Thyroid gland (tissue), 4 donors: ENCODE data around the gene CFAP46. TPM values are rescaled to one million over a fixed set of nuclear protein-coding genes. Genes with fewer than 3 reads are reported as not detected.
"Not testable (repeated sequence)": the region's sequence is repeated elsewhere in the genome, so short reads cannot be mapped to it uniquely, and the experiment has no call there.

Source experiments
- DNase-seq, 2 donors: peaks; one replicate each; pipeline ENCODE4 v3.0.0-alpha.2; 2019
- H3K27ac ChIP-seq, 3 donors: fragments of 200-600 bp; sonication (generic); 1 replicate in 2 of 3; 2 replicates in 1 of 3; pipeline ENCODE4 v1.5.1; 2016 to 2019; ENCODE audit warnings: mild to moderate bottlenecking in 1 of 3, moderate library complexity in 1 of 3
- H3K27me3 ChIP-seq: fragments of 200-600 bp; sonication (generic); one replicate; pipeline ENCODE4 v1.5.1; 2019
- H3K36me3 ChIP-seq, 2 donors: fragments of 200-600 bp; sonication (generic); one replicate each; pipeline ENCODE4 v1.5.1; 2016 to 2019
- H3K4me1 ChIP-seq, 2 donors: fragments of 200-600 bp; sonication (generic); one replicate each; pipeline ENCODE4 v1.5.1; 2017 to 2019
- H3K4me3 ChIP-seq, 3 donors: fragments of 200-600 bp; sonication (generic); replicated peaks in 1 of 3; 1 replicate in 2 of 3; 2 replicates in 1 of 3; pipeline ENCODE4 v1.5.1; 2016; ENCODE audit warnings: mild to moderate bottlenecking in 1 of 3
- H3K9me3 ChIP-seq: fragments of 200-600 bp; sonication (generic); one replicate; pipeline ENCODE4 v1.5.1; 2017
- POLR2A ChIP-seq, 2 donors: fragments of 450-650 bp; IDR thresholded peaks; one replicate each; pipeline ENCODE4 v1.6.1; 2017; ENCODE audit warnings: antibody characterized with exemption in 2 of 2, mild to moderate bottlenecking in 2 of 2, moderate library complexity in 1 of 2
- WGBS, 2 donors: methylation state at CpG; one replicate each; pipeline ENCODE4 v1.1.5; 2017; 5-methylcytosine and 5-hydroxymethylcytosine counted together
- intact Hi-C: fragments of 100-400 bp; cut with DNase I; formaldehyde crosslinking; loops from one replicate; pipeline ENCODE4 v1.15.1; 2023
- total RNA-seq, 4 donors: library from RNA; depleted of rRNA; stranded (reverse); fragments of >200 nt; gene quantifications; one replicate each; pipeline ENCODE4 v1.2.3, GENCODE V29; 2016
- TF ChIP-seq, protein P1 (sequence below), 6 experiments: fragments of 200-600 bp in 3 of 6; fragments of 450-650 bp in 3 of 6; sonication (generic) in 3 of 6; IDR thresholded peaks; one replicate each; pipeline ENCODE4 v1.5.1; 2016 to 2019; ENCODE audit warnings: antibody characterized with exemption in 6 of 6, mild to moderate bottlenecking in 2 of 6, inconsistent platforms in 1 of 6, moderate library complexity in 1 of 6

Gene CFAP46
- total RNA-seq, 4 donors from 2014 or later: 3.6 to 12.7 (median 9.1) TPM

DNA sequence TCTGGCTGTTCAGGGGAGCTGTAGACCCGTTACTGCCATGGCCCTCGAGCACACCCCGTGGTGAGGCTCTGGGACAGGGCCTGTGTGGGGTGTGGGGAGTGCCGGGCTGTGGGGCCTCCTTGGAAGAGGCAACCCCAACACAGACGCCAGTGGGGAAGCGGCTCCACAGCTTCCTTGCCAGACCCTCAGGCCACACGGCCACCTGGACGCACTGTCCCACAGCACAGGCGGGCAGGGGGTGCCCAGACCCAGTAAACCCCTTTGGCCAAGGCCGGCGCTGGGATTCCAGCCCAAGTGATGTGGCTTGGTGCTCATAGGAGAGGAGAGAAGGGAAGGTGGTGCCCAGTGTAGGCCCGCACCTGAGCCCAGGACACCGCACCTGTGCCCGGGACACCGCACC, 143.5 kb downstream of the CFAP46 start:
- Histone ChIP-seq H3K9me3 (no peaks in the 10 kb centered on the region), H3K27ac (no peak overlapping the region), H3K4me1 (no peaks in the 10 kb centered on the region), H3K4me3 (no peak overlapping the region), H3K36me3 (no peaks in the 10 kb centered on the region), H3K27me3 (no peaks in the 10 kb centered on the region)
- TF ChIP-seq POLR2A (IDR thresholded peaks at IDR 0.05): no peak
- TF ChIP-seq, protein P1, sequence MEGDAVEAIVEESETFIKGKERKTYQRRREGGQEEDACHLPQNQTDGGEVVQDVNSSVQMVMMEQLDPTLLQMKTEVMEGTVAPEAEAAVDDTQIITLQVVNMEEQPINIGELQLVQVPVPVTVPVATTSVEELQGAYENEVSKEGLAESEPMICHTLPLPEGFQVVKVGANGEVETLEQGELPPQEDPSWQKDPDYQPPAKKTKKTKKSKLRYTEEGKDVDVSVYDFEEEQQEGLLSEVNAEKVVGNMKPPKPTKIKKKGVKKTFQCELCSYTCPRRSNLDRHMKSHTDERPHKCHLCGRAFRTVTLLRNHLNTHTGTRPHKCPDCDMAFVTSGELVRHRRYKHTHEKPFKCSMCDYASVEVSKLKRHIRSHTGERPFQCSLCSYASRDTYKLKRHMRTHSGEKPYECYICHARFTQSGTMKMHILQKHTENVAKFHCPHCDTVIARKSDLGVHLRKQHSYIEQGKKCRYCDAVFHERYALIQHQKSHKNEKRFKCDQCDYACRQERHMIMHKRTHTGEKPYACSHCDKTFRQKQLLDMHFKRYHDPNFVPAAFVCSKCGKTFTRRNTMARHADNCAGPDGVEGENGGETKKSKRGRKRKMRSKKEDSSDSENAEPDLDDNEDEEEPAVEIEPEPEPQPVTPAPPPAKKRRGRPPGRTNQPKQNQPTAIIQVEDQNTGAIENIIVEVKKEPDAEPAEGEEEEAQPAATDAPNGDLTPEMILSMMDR (IDR thresholded peaks at IDR 0.05): no peak
- DNase-seq: no peak
- WGBS, 2 donors: 89 to 100% methylated on average over 3 to 10 of the region's 15 CpGs
- intact Hi-C loops: no loop called here

DNA sequence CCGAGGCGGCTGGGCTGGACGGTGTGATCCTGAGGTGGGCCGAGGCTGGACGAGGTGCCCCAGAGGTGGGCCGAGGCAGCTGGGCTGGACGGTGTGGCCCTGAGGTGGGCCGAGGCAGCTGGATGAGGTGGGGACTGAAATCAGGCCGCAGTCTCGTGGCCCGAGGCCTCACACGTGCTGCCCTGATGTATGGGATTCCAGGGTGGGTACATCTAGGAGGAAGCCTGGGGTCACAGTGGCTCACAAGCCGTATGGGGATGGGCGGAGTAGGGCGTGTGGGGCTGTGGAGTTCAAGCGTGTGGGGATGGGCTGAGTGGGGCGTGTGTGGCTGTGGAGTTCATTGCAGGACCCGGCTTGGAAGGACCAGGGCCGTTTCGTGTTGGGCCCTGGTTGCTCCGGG, 144.0 kb downstream of the CFAP46 start:
- intact Hi-C loops: no loop called here
- H3K4me1 ChIP-seq: no peaks in the 10 kb centered on the region
- no peaks in the 10 kb centered on the region for H3K36me3 ChIP-seq
- no peak overlapping the region for H3K27ac ChIP-seq
- WGBS, 2 donors: 87 to 91% methylated on average over 12 to 14 of the region's 21 CpGs
- H3K4me3 ChIP-seq: no peak overlapping the region
- no peaks in the 10 kb centered on the region for H3K27me3 ChIP-seq
- no peak for TF ChIP-seq POLR2A (IDR thresholded peaks at IDR 0.05)
- TF ChIP-seq, protein P1 (IDR thresholded peaks at IDR 0.05): no peak
- no peaks in the 10 kb centered on the region for H3K9me3 ChIP-seq
- DNase-seq: no peak

DNA sequence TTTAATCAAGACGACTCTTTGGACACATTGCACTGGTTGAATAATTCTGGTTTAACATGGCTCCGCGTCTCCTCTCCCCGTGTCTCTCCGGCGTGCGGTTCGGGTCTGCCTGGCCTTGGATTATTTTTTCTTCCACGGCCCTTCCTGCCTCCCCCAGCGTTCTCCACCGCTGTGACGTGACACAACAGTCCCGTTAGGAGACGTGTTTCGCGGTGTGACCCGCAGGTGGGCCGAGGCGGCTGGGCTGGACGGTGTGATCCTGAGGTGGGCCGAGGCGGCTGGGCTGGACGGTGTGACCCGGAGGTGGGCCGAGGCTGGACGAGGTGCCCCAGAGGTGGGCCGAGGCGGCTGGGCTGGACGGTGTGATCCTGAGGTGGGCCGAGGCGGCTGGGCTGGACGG, 144.4 kb downstream of the CFAP46 start:
- DNase-seq, H3K27ac ChIP-seq, H3K36me3 ChIP-seq, H3K9me3 ChIP-seq, H3K4me3 ChIP-seq, intact Hi-C loops, H3K27me3 ChIP-seq, H3K4me1 ChIP-seq: not testable (repeated sequence)
- WGBS, 2 donors: 92% methylated on average over 18 to 28 of the region's 32 CpGs

DNA sequence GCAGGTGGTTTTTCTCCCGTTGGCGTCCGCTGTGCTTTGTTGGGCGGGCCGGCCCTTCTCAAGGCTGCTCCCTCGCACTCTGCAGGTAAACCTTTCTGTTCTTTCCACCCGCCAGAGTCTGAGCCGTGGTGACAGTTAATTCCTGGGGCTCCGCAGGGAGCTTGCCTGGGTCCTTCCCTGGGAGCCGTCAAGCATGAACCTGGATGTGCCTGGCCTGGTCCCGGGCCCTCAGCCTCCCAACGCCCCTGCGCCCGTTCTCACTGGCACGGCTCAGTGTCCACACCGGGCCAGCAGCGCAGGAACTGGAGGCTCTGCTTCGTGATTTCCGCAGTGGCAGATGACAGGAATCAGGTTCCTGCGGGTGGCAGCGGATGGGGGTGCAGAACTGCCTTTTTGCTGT, 145.5 kb downstream of the CFAP46 start:
- WGBS, 2 donors: 75 to 83% methylated on average over 20 to 21 of the region's 21 CpGs
- DNase-seq: no peak
- Histone ChIP-seq H3K4me3 (no peak overlapping the region), H3K36me3 (no peaks in the 10 kb centered on the region), H3K9me3 (no peaks in the 10 kb centered on the region), H3K27ac (no peak overlapping the region), H3K27me3 (no peaks in the 10 kb centered on the region), H3K4me1 (no peaks in the 10 kb centered on the region)
- TF ChIP-seq POLR2A (IDR thresholded peaks at IDR 0.05): no peak
- TF ChIP-seq, protein P1 (IDR thresholded peaks at IDR 0.05): no peak
- intact Hi-C loops: no loop called here

DNA sequence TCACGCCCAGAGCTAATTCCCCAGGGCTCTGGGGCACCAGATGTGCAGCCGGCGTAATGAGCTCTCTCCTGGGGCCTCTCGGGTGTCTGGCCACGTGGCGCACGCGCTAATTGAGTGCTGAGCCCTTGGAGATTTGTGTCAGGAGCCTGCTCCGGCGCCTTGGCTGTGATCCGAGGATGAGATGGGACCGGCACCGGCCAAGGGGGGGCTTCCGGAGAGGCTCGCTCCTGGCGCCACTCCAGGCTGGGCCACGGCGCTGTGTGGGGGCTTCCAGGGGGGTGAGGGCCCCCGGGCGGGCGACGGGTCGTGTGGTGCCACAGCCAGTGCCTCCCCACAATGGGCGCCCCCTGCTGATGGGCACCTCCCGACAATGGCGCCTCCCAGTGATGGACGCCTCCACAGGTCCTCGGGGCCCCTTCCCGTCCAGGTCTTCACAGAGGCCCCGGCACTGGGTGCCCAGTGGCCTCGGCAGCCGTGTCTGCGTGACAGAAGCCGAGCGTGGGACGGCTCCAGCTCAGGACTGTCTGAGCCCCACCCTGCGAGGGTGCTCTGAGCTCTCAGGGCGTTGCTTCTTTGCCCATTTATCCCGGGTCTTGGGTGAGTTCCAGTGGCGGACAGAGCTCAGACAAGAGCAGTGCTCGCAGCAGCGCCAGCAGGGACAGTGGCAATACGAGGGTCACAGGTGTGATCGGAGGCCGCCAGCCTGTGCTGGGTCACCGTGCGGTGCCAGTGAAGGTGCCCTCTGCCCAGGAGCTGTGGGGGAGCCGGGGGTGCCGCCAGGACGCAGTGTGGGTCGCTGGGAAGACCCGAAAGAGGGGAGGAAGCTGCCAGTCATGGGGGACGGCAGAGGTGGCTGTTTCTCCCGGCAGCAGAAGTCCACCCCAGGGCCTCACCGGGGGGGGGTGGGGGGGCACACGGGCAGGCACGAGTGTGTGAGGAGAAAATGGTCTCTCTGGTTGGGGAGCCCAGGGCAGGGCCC, 148.2 kb downstream of the CFAP46 start:
- no peaks in the 10 kb centered on the region for H3K4me1 ChIP-seq
- no peaks in the 10 kb centered on the region for H3K27me3 ChIP-seq
- 73 to 81% methylated on average over 26 to 42 of the region's 57 CpGs for WGBS, 2 donors

More for the DNA sequence above, 148.2 kb downstream of the CFAP46 start:
- TF ChIP-seq POLR2A (IDR thresholded peaks at IDR 0.05): no peak
- TF ChIP-seq, protein P1 (IDR thresholded peaks at IDR 0.05): no peak
- H3K27ac ChIP-seq: no peak overlapping the region
- no peak for DNase-seq
- no peak overlapping the region for H3K4me3 ChIP-seq
- no peaks in the 10 kb centered on the region for H3K9me3 ChIP-seq
- intact Hi-C loops: no loop called here
- H3K36me3 ChIP-seq: no peaks in the 10 kb centered on the region
